Measurements from ENCODE around the gene ATP1A1.

DNA sequence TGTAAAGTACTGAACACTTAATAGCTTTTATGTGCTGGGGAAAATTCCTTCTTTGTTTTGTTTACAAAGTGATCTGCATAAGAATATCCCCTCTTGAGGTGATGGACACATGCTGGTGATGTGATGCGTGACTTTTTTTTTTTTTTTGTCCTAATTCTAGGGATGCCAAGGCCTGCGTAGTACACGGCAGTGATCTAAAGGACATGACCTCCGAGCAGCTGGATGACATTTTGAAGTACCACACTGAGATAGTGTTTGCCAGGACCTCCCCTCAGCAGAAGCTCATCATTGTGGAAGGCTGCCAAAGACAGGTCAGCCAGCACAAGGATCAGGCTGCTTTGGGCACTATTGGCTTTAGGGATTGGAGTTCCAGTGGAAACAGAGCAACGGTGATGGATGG is 24.7 kb downstream of the ATP1A1 start:
- TF ChIP-seq POLR2AphosphoS5 (IDR thresholded peaks at IDR 0.05; ENCODE audit: insufficient read depth, low read depth, low read length) (no peak), POLR2A (IDR thresholded peaks at IDR 0.05; ENCODE audit: low read depth, low read length) (no peak), JUN (IDR thresholded peaks at IDR 0.05; ENCODE audit: borderline replicate concordance, insufficient read depth, insufficient read length, low read depth) (no peak), FOS (IDR thresholded peaks at IDR 0.05; ENCODE audit: borderline replicate concordance, insufficient read depth, low read length) (no peak), EZH2 (IDR thresholded peaks at IDR 0.05; ENCODE audit: borderline replicate concordance, low read depth, low read length, severe bottlenecking) (no peak), MYC (IDR thresholded peaks at IDR 0.05; ENCODE audit: low read depth, low read length) (no peak), GATA2 (IDR thresholded peaks at IDR 0.05; ENCODE audit: insufficient read depth, insufficient read length, low read depth, low read length) (no peak)
- TF ChIP-seq, protein P1, sequence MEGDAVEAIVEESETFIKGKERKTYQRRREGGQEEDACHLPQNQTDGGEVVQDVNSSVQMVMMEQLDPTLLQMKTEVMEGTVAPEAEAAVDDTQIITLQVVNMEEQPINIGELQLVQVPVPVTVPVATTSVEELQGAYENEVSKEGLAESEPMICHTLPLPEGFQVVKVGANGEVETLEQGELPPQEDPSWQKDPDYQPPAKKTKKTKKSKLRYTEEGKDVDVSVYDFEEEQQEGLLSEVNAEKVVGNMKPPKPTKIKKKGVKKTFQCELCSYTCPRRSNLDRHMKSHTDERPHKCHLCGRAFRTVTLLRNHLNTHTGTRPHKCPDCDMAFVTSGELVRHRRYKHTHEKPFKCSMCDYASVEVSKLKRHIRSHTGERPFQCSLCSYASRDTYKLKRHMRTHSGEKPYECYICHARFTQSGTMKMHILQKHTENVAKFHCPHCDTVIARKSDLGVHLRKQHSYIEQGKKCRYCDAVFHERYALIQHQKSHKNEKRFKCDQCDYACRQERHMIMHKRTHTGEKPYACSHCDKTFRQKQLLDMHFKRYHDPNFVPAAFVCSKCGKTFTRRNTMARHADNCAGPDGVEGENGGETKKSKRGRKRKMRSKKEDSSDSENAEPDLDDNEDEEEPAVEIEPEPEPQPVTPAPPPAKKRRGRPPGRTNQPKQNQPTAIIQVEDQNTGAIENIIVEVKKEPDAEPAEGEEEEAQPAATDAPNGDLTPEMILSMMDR (IDR thresholded peaks at IDR 0.05; ENCODE audit: extremely low read depth in 1 of 2, insufficient read depth in 1 of 2, low read depth in 1 of 2, low read length in 2 of 2) = no peak
- TF ChIP-seq, protein P2, sequence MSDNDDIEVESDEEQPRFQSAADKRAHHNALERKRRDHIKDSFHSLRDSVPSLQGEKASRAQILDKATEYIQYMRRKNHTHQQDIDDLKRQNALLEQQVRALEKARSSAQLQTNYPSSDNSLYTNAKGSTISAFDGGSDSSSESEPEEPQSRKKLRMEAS (IDR thresholded peaks at IDR 0.05; ENCODE audit: insufficient read depth, insufficient read length) = no peak
